ENCODE data around the gene NOL7. TPM values are rescaled to one million over a fixed set of nuclear protein-coding genes. Genes with fewer than 3 reads are reported as not detected.

The NOL7 gene
- total and polyA plus RNA-seq, 2 of the 4 experiments (the other 2 are of a cell fraction) = 21.3 to 34.5 TPM

- Histone ChIP-seq H3K4ac (ENCODE audit: low read depth, low read length) (no peak overlapping the region), H2AK9ac (replicated peaks; ENCODE audit: low read depth, low read length, poor library complexity) (peak overlapping the region; percentile 92), H2AK5ac (ENCODE audit: low read depth, low read length) (no peak overlapping the region), H3K27me3 (ENCODE audit: control insufficient read depth, insufficient read depth, low read length) (no peaks in the 10 kb centered on the region), H2BK120ac (ENCODE audit: low read depth, low read length) (no peak overlapping the region), H2BK5ac (ENCODE audit: low read depth, low read length, poor library complexity, severe bottlenecking) (no peak overlapping the region), H2BK15ac (ENCODE audit: low read depth, low read length) (no peak overlapping the region), H2BK20ac (ENCODE audit: low read depth, low read length) (no peak overlapping the region), H3K36me3 (ENCODE audit: control insufficient read depth, insufficient read depth, low read length) (peaks cover 2% of the 10 kb centered on the region; the same call in 1 of the 2 replicates), H3K14ac (replicated peaks; ENCODE audit: low read depth, low read length) (no peak overlapping the region), H4K8ac (ENCODE audit: low read depth in 2 of 2, low read length in 2 of 2) (peak overlapping the region; percentile 66 to 84; a peak in 2 of 4 replicates), H2AFZ (replicated peaks; ENCODE audit: low read length, poor library complexity) (peak overlapping the region; percentile 95), H4K91ac (ENCODE audit: insufficient read depth, low read depth, low read length) (no peak overlapping the region), H3K4me1 (ENCODE audit: control insufficient read depth, insufficient read depth, low read length) (no peaks in the 10 kb centered on the region; the same call in 1 of the 2 replicates), H3K27ac (ENCODE audit: insufficient read depth, low read length) (no peak overlapping the region), H3K79me1 (ENCODE audit: low read depth in 1 of 2, low read length in 2 of 2) (peaks cover 7 to 13% of the 10 kb centered on the region in 2 experiments), H3K23ac (ENCODE audit: low read depth, low read length) (no peak overlapping the region), H3K9me3 (ENCODE audit: control insufficient read depth, insufficient read depth, low read length) (no peaks in the 10 kb centered on the region), H3K4me3 (ENCODE audit: insufficient read depth, low read depth, low read length) (peak overlapping the region; percentile 76), H3K18ac (ENCODE audit: low read depth, low read length) (no peak overlapping the region), H3K4me2 (ENCODE audit: low read depth, low read length) (peak overlapping the region; percentile 61), H3K9ac (ENCODE audit: low read depth, low read length) (no peak overlapping the region), H3K9me1 (ENCODE audit: insufficient read depth, low read length) (no peaks in the 10 kb centered on the region; the same call in 1 of the 2 replicates), H3K56ac (ENCODE audit: extremely low read depth, insufficient read depth, low read length) (no peak overlapping the region), H4K5ac (ENCODE audit: low read depth, low read length) (no peak overlapping the region), H4K20me1 (ENCODE audit: insufficient read depth, low read length) (no peaks in the 10 kb centered on the region)
- POLR2A ChIA-PET (ENCODE audit: unreplicated experiment) = interaction anchor here (0.6 to 1.5 kb wide), 2 partner anchors 12 to 247 kb away, joined by 3 to 5 read pairs; partner anchors contain the start of gene TBC1D7
- ATAC-seq (ENCODE audit: low read depth) (no peak), DNase-seq (no peak)
- 0% methylated on average over 1 of the region's 3 CpGs; no CpG with 5 or more reads in 1 of the 2 experiments for WGBS, 2 experiments (ENCODE audit: extremely low coverage in 2 of 2, insufficient read length in 1 of 2)
- no TSS peak for BruUV-seq (replicated peaks)
- dilution Hi-C loops (cut with HindIII; ENCODE audit: low sequenced_read_pairs, unreplicated experiment) = no loop called here
- TF ChIP-seq RAD21 (IDR thresholded peaks at IDR 0.05; ENCODE audit: low read length) (no peak; the same call in none of the 2 replicates), BHLHE40 (IDR thresholded peaks at IDR 0.05; ENCODE audit: low read depth, low read length) (no peak), RFX5 (IDR thresholded peaks at IDR 0.05; ENCODE audit: low read depth, low read length) (no peak), CHD1 (IDR thresholded peaks at IDR 0.05; ENCODE audit: low read depth, low read length) (no peak), USF2 (IDR thresholded peaks at IDR 0.05; ENCODE audit: low read depth, low read length) (no peak), RCOR1 (IDR thresholded peaks at IDR 0.05; ENCODE audit: insufficient replicate concordance, low read length) (no peak), POLR2A (IDR thresholded peaks at IDR 0.05; ENCODE audit: low read depth, low read length) (no peak), ELK1 (IDR thresholded peaks at IDR 0.05; ENCODE audit: borderline replicate concordance, low read depth, low read length) (no peak), MAZ (IDR thresholded peaks at IDR 0.05; ENCODE audit: borderline replicate concordance, low read depth, low read length) (no peak), FOS (IDR thresholded peaks at IDR 0.05; ENCODE audit: low read depth, low read length) (no peak), CTCF (conservative IDR thresholded peaks at IDR 0.05; ENCODE audit: low read depth, low read length) (peak; percentile 65), MAFK (IDR thresholded peaks at IDR 0.05; ENCODE audit: low read depth, low read length) (no peak), SMC3 (IDR thresholded peaks at IDR 0.05; ENCODE audit: low read depth, low read length) (0 out of 2 replicates have a peak, but pooled peaks have one; percentile 22), CEBPB (IDR thresholded peaks at IDR 0.05; ENCODE audit: low read depth, low read length) (no peak)
- in situ Hi-C loops (cut with MboI; ENCODE audit: low sequenced_read_pairs) = no loop called here
- intact Hi-C loops (cut with micrococcal nuclease) = loop anchor here (1.0 to 2.0 kb wide), 3 partner anchors 39 to 239 kb away; partner anchors contain the start of genes GFOD1 and NOL7
- CTCF ChIA-PET = interaction anchor here (0.8 to 1.5 kb wide), 11 partner anchors 12 to 245 kb away, joined by 3 to 6 read pairs (median 4); no protein-coding TSS in a partner anchor
These were observed 39.8 kb upstream of the NOL7 start for GRCh38 chr6:13575377-13575775.

Measured in IMR-90 (cell line).